Keratinocyte (primary cell): Measurements from ENCODE around the gene KRTAP12-3.

Experiments
- CTCF ChIP-seq, 3 experiments: IDR thresholded peaks in 1 of 3; conservative IDR thresholded peaks in 1 of 3; optimal IDR thresholded peaks in 1 of 3; 2 replicates in 2 of 3; 3 replicates in 1 of 3; pipeline versions ENCODE3 to v1.5.1; 2011; ENCODE audit warnings: low read length in 3 of 3, mild to moderate bottlenecking in 3 of 3, moderate library complexity in 2 of 3, control low read depth in 1 of 3, inconsistent platforms in 1 of 3; ENCODE audit not compliant: insufficient read depth in 2 of 3; ENCODE audit errors: extremely low read depth in 1 of 3
- EZH2 ChIP-seq: IDR thresholded peaks from one replicate; pipeline ENCODE4 v1.6.1; 2012; ENCODE audit warnings: inconsistent platforms, mild to moderate bottlenecking, low read length, moderate library complexity

GRCh38 chr21:44619886-44620285, 37.8 kb upstream of the KRTAP12-3 start:
- TF ChIP-seq CTCF (optimal IDR thresholded peaks at IDR 0.05 in 1 of 3, IDR thresholded peaks at IDR 0.05 in 1 of 3, conservative IDR thresholded peaks at IDR 0.05 in 1 of 3; ENCODE audit: extremely low read depth in 1 of 3, insufficient read depth in 2 of 3, low read length in 3 of 3) (no peak), EZH2 (no peak)
